AG04450 (cell line): ENCODE measurements around the gene PRRC2A. TPM values are rescaled to one million over a fixed set of nuclear protein-coding genes. Genes with fewer than 3 reads are reported as not detected.

Experiments used
- CTCF ChIA-PET: fragments of 300-600, 350-600 bp; formaldehyde crosslinking; extraction: SDS; loops from one replicate; lab custom pipeline; 2022; ENCODE audit warnings: antibody characterized with exemption, inconsistent platforms; lab: Charles Lee
- POLR2A ChIA-PET: fragments of 350-600 bp; formaldehyde crosslinking; extraction: SDS; loops from one replicate; lab custom pipeline; 2021; ENCODE audit warnings: antibody characterized with exemption, inconsistent platforms; lab: Yijun Ruan, JAX
- DNase-seq: peaks from one replicate; pipeline ENCODE4 v3.0.0-alpha.2; 2011; ENCODE audit warnings: low read depth, low spot score
- H3K27ac ChIP-seq: one replicate; pipeline ENCODE4 v1.5.1; 2012; ENCODE audit warnings: low read depth, low read length, control low read depth
- H3K27me3 ChIP-seq: one replicate; pipeline ENCODE4 v1.6.0; 2012; ENCODE audit warnings: low read length; ENCODE audit not compliant: control insufficient read depth, insufficient read depth
- H3K4me3 ChIP-seq: 2 replicates; pipeline ENCODE4 v1.5.1; 2011; ENCODE audit warnings: mild to moderate bottlenecking, low read depth, low read length, control low read depth
- H3K9me3 ChIP-seq: 2 replicates; pipeline ENCODE4 v1.5.1; 2012; ENCODE audit warnings: low read length; ENCODE audit not compliant: control insufficient read depth, insufficient read depth
- CTCF ChIP-seq: IDR thresholded peaks from 2 replicates; pipeline ENCODE4 v1.5.1; 2011; ENCODE audit warnings: low read depth, low read length, control low read depth, inconsistent platforms
- polyA plus RNA-seq: library from polyadenylated mRNA; depleted of rRNA; stranded (reverse); fragments of >200 nt; gene quantifications from 2 replicates; pipeline ENCODE4 v1.2.3, GENCODE V29; 2011

Gene PRRC2A
- polyA plus RNA-seq, 1 experiment, result 24.8 TPM

GRCh38 chr6:31669676-31670075 lies 49.2 kb downstream of the PRRC2A start, which contains the start of gene LY6G5B:
LY6G5B (plus strand) TSS chr6:31669976; CDS start chr6:31670951, 975 bp downstream.
- TF ChIP-seq CTCF, result no peak
- Histone ChIP-seq H3K27me3 (no peaks in the 10 kb centered on the region), H3K4me3 (no peak within 1 kb of the TSS), H3K9me3 (no peaks in the 10 kb centered on the region; the same call in 1 of the 2 replicates), H3K27ac (peak within 1 kb of the TSS; percentile 21)
- no peak for DNase-seq
- ChIA-PET CTCF (interaction anchor here (0.7 to 2.0 kb wide), 3 partner anchors 11 to 586 kb away, joined by 4 to 9 read pairs (median 6); partner anchors contain the start of gene LY6G5C), POLR2A (no interaction called here)

GRCh38 chr6:31676322-31676903 lies 55.9 kb downstream of the PRRC2A start:
- Histone ChIP-seq H3K9me3 (no peaks in the 10 kb centered on the region), H3K27me3 (no peaks in the 10 kb centered on the region), H3K27ac (no peak overlapping the region), H3K4me3 (no peak overlapping the region)
- CTCF ChIA-PET, result no interaction called here
- POLR2A ChIA-PET, result no interaction called here
- no peak for TF ChIP-seq CTCF
- no peak for DNase-seq

- ChIA-PET CTCF (no interaction called here), POLR2A (no interaction called here)
- Histone ChIP-seq H3K27me3 (no peaks in the 10 kb centered on the region), H3K27ac (no peak overlapping the region), H3K9me3 (no peaks in the 10 kb centered on the region), H3K4me3 (no peak overlapping the region)
- no peak for DNase-seq
- TF ChIP-seq CTCF, result no peak
Observed at GRCh38 chr6:31676904-31677303, 56.4 kb downstream of the PRRC2A start.

- Histone ChIP-seq H3K27ac (no peak overlapping the region), H3K9me3 (no peaks in the 10 kb centered on the region), H3K27me3 (no peaks in the 10 kb centered on the region), H3K4me3 (no peak overlapping the region)
- TF ChIP-seq CTCF, result no peak
- POLR2A ChIA-PET, result no interaction called here
- DNase-seq, result no peak
- CTCF ChIA-PET, result no interaction called here
Observed at GRCh38 chr6:31677955-31678354, 57.4 kb downstream of the PRRC2A start.
